Gastroesophageal sphincter (tissue), 3 donors: ENCODE measurements around the gene TMEM255B.

Source experiments
- EP300 ChIP-seq: sonication (generic); formaldehyde crosslinking; IDR thresholded peaks from one replicate; pipeline ENCODE4 v1.6.1; 2017; ENCODE audit warnings: antibody characterized with exemption, mild to moderate bottlenecking
- POLR2A ChIP-seq, 2 donors: fragments of 450-650 bp; IDR thresholded peaks; one replicate each; pipeline ENCODE4 v1.6.1; 2017; ENCODE audit warnings: antibody characterized with exemption in 2 of 2, mild to moderate bottlenecking in 2 of 2, moderate library complexity in 1 of 2
- POLR2AphosphoS5 ChIP-seq: sonication (generic); formaldehyde crosslinking; IDR thresholded peaks from one replicate; pipeline ENCODE4 v1.6.1; 2017; ENCODE audit warnings: antibody characterized with exemption
- TF ChIP-seq, protein P1 (sequence below), 4 experiments: fragments of 200-600 bp in 2 of 4; fragments of 450-650 bp in 2 of 4; sonication (generic) in 1 of 4; IDR thresholded peaks; one replicate each; pipeline ENCODE4 v1.5.1; 2017 to 2019; ENCODE audit warnings: antibody characterized with exemption in 4 of 4, mild to moderate bottlenecking in 2 of 4, moderate library complexity in 2 of 4

DNA sequence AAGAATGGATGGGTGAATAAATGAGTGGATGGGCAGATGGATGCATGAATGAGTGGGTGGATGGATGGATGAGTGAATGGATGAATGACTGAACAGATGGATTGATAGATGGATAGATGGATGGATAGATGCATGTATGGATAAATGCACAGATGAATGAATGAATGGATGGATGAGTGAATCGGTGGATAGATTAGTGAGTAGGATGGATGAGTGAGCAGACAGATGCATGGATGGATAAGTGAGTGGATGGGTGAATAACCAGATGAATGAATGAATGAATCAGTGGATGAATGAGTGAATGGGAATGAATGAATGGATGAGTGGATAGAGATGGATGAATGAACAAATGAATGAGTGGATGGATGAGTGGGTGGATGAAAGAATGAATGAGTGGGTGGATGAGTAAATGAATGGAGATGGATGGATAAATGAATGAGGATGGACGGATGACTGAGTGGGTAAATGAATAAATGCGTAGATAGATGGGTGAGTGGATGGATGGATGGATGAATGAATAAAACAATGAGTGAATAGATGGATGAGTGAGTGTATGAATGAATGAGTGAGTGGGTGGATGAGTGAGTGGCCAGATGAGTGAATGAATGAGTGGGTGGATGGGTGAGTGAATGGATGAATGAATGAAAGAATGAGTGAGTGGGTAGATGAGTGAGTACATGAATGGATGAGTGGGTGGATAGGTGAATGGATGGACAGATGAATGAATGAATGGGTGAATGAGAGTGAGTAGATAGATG lies 91.9 kb downstream of the TMEM255B start:
- TF ChIP-seq, protein P1, sequence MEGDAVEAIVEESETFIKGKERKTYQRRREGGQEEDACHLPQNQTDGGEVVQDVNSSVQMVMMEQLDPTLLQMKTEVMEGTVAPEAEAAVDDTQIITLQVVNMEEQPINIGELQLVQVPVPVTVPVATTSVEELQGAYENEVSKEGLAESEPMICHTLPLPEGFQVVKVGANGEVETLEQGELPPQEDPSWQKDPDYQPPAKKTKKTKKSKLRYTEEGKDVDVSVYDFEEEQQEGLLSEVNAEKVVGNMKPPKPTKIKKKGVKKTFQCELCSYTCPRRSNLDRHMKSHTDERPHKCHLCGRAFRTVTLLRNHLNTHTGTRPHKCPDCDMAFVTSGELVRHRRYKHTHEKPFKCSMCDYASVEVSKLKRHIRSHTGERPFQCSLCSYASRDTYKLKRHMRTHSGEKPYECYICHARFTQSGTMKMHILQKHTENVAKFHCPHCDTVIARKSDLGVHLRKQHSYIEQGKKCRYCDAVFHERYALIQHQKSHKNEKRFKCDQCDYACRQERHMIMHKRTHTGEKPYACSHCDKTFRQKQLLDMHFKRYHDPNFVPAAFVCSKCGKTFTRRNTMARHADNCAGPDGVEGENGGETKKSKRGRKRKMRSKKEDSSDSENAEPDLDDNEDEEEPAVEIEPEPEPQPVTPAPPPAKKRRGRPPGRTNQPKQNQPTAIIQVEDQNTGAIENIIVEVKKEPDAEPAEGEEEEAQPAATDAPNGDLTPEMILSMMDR (IDR thresholded peaks at IDR 0.05), result no peak
- TF ChIP-seq POLR2A (IDR thresholded peaks at IDR 0.05) (no peak), POLR2AphosphoS5 (no peak), EP300 (no peak)
